WI38 (cell line): ENCODE measurements around the gene IL17A.
"Not testable (repeated sequence)": the region's sequence is repeated elsewhere in the genome, so short reads cannot be mapped to it uniquely, and the experiment has no call there.

Source experiments
- H3K4me3 ChIP-seq: 2 replicates; pipeline ENCODE4 v1.5.1; 2011; ENCODE audit warnings: low read depth, mild to moderate bottlenecking, control low read depth, low read length
- CTCF ChIP-seq: IDR thresholded peaks from 2 replicates; pipeline ENCODE4 v1.5.1; 2012; ENCODE audit warnings: low read depth, mild to moderate bottlenecking, control low read depth, low read length

The IL17A gene

GRCh38 chr6:52167267-52167666, 18.9 kb upstream of the IL17A start:
- no peak for TF ChIP-seq CTCF
- no peak overlapping the region for H3K4me3 ChIP-seq

GRCh38 chr6:52168351-52168750, 17.8 kb upstream of the IL17A start:
- not testable (repeated sequence) for H3K4me3 ChIP-seq

- no peak for TF ChIP-seq CTCF
Measured at GRCh38 chr6:52174118-52174517, 12.1 kb upstream of the IL17A start.

GRCh38 chr6:52176550-52176949, 9.6 kb upstream of the IL17A start:
- no peak for TF ChIP-seq CTCF

More at GRCh38 chr6:52174118-52174517, 12.1 kb upstream of the IL17A start:
- H3K4me3 ChIP-seq = no peak overlapping the region

GRCh38 chr6:52177961-52178360, 8.2 kb upstream of the IL17A start:
- no peak overlapping the region for H3K4me3 ChIP-seq
- no peak for TF ChIP-seq CTCF

More at GRCh38 chr6:52176550-52176949, 9.6 kb upstream of the IL17A start:
- H3K4me3 ChIP-seq = no peak overlapping the region

- no peak overlapping the region for H3K4me3 ChIP-seq
- no peak for TF ChIP-seq CTCF
Measured at GRCh38 chr6:52180787-52181558, 5.2 kb upstream of the IL17A start.

- no peak overlapping the region for H3K4me3 ChIP-seq
- no peak for TF ChIP-seq CTCF
Measured at GRCh38 chr6:52183131-52183713, 3.0 kb upstream of the IL17A start.

- no peak overlapping the region for H3K4me3 ChIP-seq
- TF ChIP-seq CTCF = no peak
Measured at GRCh38 chr6:52186480-52186879, 305 bp downstream of the IL17A start.
